Activated CD8-positive, alpha-beta T cell treated with anti-CD3 and anti-CD28 coated beads for 36 hours (primary cell): ENCODE data around the gene PPIE. TPM values are rescaled to one million over a fixed set of nuclear protein-coding genes. Genes with fewer than 3 reads are reported as not detected.
"Not testable (repeated sequence)": the region's sequence is repeated elsewhere in the genome, so short reads cannot be mapped to it uniquely, and the experiment has no call there.

ENCODE experiments used
- ATAC-seq: fragments of 200-7000 bp; cut with Tn5 transposase; one replicate; pipeline ENCODE4 v1.10.0; 2021; ENCODE audit warnings: mild to moderate bottlenecking, moderate library complexity
- CTCF ChIA-PET: fragments of 350-600 bp; sonication (Branson Sonifier 250); formaldehyde crosslinking; loops from one replicate; lab custom pipeline; 2021; ENCODE audit warnings: antibody characterized with exemption; lab: Charles Lee
- POLR2A ChIA-PET: fragments of 350-600 bp; sonication (Branson Sonifier 250); formaldehyde crosslinking; loops from one replicate; lab custom pipeline; 2021; ENCODE audit warnings: antibody characterized with exemption; lab: Charles Lee
- DNase-seq: peaks from one replicate; pipeline ENCODE4 v3.0.0-alpha.2; 2020
- H3K27ac Mint-ChIP-seq: one replicate; pipeline ENCODE4 v1.8.0; 2021; ENCODE audit warnings: mild to moderate bottlenecking, mixed read lengths
- H3K27me3 Mint-ChIP-seq: one replicate; pipeline ENCODE4 v1.8.0; 2021; ENCODE audit warnings: mixed read lengths
- H3K36me3 Mint-ChIP-seq: one replicate; pipeline ENCODE4 v1.8.0; 2021; ENCODE audit warnings: low read depth, mixed read lengths
- H3K4me1 Mint-ChIP-seq: one replicate; pipeline ENCODE4 v1.8.0; 2021; ENCODE audit warnings: low read depth, mixed read lengths
- H3K4me3 Mint-ChIP-seq: one replicate; pipeline ENCODE4 v1.8.0; 2021; ENCODE audit warnings: mild to moderate bottlenecking, moderate library complexity, mixed read lengths
- H3K9me3 Mint-ChIP-seq: one replicate; pipeline ENCODE4 v1.8.0; 2021; ENCODE audit warnings: mixed read lengths
- intact Hi-C: fragments of 100-400 bp; cut with micrococcal nuclease; formaldehyde crosslinking; loops from one replicate; pipeline ENCODE4 v1.10.0; 2022
- total RNA-seq, 2 experiments: library from RNA; stranded (reverse); gene quantifications; one replicate each; pipeline ENCODE4 v1.2.3, GENCODE V29; 2021
- TF ChIP-seq, protein P1 (sequence below): fragments of 200-600 bp; IDR thresholded peaks from one replicate; pipeline ENCODE4 v1.8.0; 2022; ENCODE audit warnings: antibody characterized with exemption, mild to moderate bottlenecking

PPIE gene
- total RNA-seq, 2 experiments from 2014 or later: 71.7 to 74.7 TPM

DNA sequence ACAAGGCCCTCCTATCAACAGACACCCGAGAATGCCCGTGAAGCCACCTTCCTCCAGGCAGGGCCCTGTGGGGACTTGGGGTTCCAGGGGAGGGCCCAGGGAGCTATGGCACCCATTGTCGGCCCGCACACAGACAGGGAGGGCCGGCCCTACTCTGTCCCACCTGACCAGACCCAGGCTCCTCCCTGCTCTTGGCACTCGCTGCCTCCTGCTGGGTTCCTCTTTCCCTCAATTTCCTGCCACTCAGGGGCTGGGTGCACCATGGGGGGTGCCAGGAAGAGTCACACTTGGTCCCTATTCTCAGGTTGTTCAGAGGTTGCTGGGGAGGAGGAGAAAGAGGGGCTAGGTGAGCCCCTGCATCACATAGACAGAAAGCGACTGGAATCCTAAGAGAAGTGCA, 40.5 kb downstream of the PPIE start:
- ChIA-PET CTCF (no interaction called here), POLR2A (no interaction called here)
- H3K36me3 Mint-ChIP-seq: no peaks in the 10 kb centered on the region
- no peaks in the 10 kb centered on the region for H3K9me3 Mint-ChIP-seq
- H3K4me1 Mint-ChIP-seq: no peaks in the 10 kb centered on the region
- TF ChIP-seq, protein P1, sequence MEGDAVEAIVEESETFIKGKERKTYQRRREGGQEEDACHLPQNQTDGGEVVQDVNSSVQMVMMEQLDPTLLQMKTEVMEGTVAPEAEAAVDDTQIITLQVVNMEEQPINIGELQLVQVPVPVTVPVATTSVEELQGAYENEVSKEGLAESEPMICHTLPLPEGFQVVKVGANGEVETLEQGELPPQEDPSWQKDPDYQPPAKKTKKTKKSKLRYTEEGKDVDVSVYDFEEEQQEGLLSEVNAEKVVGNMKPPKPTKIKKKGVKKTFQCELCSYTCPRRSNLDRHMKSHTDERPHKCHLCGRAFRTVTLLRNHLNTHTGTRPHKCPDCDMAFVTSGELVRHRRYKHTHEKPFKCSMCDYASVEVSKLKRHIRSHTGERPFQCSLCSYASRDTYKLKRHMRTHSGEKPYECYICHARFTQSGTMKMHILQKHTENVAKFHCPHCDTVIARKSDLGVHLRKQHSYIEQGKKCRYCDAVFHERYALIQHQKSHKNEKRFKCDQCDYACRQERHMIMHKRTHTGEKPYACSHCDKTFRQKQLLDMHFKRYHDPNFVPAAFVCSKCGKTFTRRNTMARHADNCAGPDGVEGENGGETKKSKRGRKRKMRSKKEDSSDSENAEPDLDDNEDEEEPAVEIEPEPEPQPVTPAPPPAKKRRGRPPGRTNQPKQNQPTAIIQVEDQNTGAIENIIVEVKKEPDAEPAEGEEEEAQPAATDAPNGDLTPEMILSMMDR: no peak
- DNase-seq (no peak), ATAC-seq (no peak)
- no peak overlapping the region for H3K27ac Mint-ChIP-seq
- no peak overlapping the region for H3K4me3 Mint-ChIP-seq
- intact Hi-C loops: no loop called here
- H3K27me3 Mint-ChIP-seq: peaks cover 2% of the 10 kb centered on the region

DNA sequence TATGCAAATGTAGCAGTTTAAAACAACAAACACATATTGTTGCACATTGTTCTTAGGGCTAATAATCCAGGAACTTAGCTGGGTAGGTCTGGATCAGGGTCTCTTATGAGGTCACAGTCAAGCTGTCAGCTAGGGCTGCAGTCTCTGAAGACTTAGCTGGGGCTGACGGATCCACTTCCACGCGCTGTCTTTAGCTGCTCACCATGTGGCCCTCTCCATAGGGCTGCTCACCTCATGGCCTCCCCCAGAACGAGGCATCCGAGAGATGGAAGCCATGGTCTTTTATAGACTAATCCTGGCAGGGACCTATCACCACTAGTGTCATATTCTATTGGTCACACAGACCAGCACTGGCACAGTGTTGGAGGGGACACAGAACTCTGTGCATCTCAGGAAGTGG, 41.1 kb downstream of the PPIE start:
- ATAC-seq: no peak
- Mint-ChIP-seq H3K4me1 (no peaks in the 10 kb centered on the region), H3K36me3 (no peaks in the 10 kb centered on the region), H3K4me3 (no peak overlapping the region), H3K27me3 (peaks cover 2% of the 10 kb centered on the region), H3K9me3 (no peaks in the 10 kb centered on the region), H3K27ac (no peak overlapping the region)
- TF ChIP-seq, protein P1: no peak
- intact Hi-C loops: no loop called here
- ChIA-PET CTCF (no interaction called here), POLR2A (interaction anchor here (0.6 kb wide), 1 partner anchor 676 kb away, joined by 3 read pairs; no protein-coding TSS in a partner anchor)
- DNase-seq: no peak

DNA sequence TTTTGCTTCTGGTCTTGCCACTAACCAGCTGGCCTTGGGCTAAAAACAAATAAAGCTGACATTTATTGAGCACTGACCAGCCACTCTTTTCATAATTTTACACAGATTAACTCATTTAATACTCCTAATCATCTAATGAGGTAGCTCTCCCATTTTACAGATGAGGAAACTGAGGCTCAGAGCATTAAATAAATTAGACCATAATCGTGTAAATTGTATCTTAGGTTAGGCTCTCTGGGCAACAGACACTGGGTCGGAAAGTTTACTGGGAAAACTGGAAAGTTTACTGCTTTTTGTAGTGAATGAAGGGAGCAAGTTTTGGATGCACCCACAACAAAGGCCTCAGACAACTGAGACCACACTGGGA, 42.6 kb downstream of the PPIE start:
- ChIA-PET CTCF (no interaction called here), POLR2A (no interaction called here)
- intact Hi-C loops: no loop called here
- TF ChIP-seq, protein P1: no peak
- Mint-ChIP-seq H3K9me3 (no peaks in the 10 kb centered on the region), H3K27ac (no peak overlapping the region), H3K27me3 (peaks cover 4% of the 10 kb centered on the region), H3K36me3 (no peaks in the 10 kb centered on the region), H3K4me1 (no peaks in the 10 kb centered on the region), H3K4me3 (no peak overlapping the region)
- no peak for ATAC-seq
- DNase-seq: no peak

DNA sequence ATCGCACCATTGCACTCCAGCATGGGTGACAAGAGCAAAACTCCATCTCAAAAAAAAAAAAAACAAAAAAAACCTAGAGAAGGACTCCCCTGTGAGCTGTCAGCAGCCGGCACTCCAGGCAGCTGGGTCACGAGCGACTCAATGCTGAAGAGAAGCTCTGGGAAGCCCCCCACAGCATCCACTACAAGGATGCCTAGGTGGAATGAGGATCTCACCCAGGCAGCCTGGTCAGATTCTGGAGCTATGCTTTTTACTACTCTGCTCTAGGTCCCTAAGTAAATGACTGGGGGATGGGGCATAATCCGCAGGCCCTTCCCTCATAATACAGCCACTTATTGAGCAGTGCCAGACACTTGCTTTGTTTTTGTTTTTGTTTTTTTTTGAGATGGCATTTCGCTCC, 43.4 kb downstream of the PPIE start:
- H3K4me3 Mint-ChIP-seq: no peak overlapping the region
- CTCF ChIA-PET: no interaction called here
- H3K36me3 Mint-ChIP-seq: no peaks in the 10 kb centered on the region
- TF ChIP-seq, protein P1: no peak
- DNase-seq (no peak), ATAC-seq (no peak)
- H3K27ac Mint-ChIP-seq: no peak overlapping the region
- H3K9me3 Mint-ChIP-seq: no peaks in the 10 kb centered on the region
- peaks cover 8% of the 10 kb centered on the region for H3K27me3 Mint-ChIP-seq
- POLR2A ChIA-PET: no interaction called here
- no peaks in the 10 kb centered on the region for H3K4me1 Mint-ChIP-seq
- intact Hi-C loops: no loop called here

DNA sequence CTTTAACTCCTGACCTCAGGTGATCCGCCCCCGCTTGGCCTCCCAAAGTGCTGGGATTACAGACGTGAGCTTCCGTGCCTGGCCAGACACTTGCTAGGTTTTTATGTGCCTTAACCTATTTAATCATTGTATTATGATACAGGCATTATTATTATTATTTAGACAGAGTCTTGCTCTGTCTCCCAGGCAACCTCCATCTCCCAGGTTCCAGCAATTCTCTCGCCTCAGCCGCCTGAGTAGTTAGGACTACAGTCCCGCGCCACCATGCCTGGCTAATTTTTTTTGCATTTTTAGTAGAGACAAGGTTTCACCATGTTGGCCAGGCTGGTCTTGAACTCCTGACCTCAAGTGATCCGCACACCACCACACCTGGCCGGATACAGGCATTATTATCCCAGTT, 44.0 kb downstream of the PPIE start:
- DNase-seq, CTCF ChIA-PET, H3K4me1 Mint-ChIP-seq, intact Hi-C loops, H3K4me3 Mint-ChIP-seq, H3K9me3 Mint-ChIP-seq, POLR2A ChIA-PET, H3K36me3 Mint-ChIP-seq, H3K27ac Mint-ChIP-seq, ATAC-seq: not testable (repeated sequence)
- H3K27me3 Mint-ChIP-seq: peaks cover 14% of the 10 kb centered on the region

DNA sequence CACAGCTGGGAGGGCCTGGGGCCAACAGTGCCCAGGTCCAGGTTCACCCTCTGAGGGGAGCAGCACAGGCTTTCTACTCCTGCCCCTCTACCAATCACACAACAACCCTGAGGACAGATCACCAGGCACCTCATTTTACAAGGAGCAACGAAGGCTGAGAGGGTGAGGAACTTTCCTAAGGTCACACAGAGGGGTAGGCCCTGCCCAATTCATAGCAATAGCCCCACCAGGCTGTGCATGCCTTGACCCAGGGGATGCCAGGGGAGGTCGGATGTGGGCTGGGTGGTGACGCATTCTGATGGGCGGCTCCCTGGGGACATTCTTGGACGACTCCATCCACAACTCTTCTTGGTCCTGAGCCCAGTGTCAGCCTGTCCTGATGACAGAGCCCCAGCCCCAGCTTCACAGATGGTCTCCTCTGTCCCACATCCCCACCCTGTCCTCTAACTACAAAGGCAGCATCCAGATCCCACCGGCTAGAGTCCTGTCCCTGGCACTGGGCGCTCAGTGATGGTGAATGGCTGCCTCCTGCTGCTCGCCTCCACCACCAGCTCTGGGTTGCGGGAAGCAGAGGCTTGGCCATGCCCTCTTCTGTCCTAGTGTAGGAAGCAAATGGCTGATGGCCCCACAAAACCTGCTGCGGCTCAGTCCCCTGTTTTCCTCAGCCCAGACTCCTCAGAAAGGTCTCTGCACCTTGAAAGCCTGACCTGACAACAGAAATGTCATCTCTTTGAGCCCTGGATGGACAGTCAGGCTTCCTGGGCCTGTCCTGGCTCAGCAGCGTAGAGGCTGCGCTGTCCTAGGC, 47.8 kb downstream of the PPIE start:
- ATAC-seq, DNase-seq, H3K9me3 Mint-ChIP-seq, H3K27ac Mint-ChIP-seq, intact Hi-C loops, H3K4me1 Mint-ChIP-seq, H3K36me3 Mint-ChIP-seq: not testable (repeated sequence)
- Mint-ChIP-seq H3K27me3 (peaks cover 29% of the 10 kb centered on the region), H3K4me3 (peak overlapping the region; percentile 22)
- ChIA-PET CTCF (interaction anchor here (1.9 kb wide), 1 partner anchor 12 kb away, joined by 6 read pairs; no protein-coding TSS in a partner anchor), POLR2A (interaction anchor here (0.6 kb wide), 2 partner anchors 17 to 47 kb away, joined by 3 read pairs; no protein-coding TSS in a partner anchor)

DNA sequence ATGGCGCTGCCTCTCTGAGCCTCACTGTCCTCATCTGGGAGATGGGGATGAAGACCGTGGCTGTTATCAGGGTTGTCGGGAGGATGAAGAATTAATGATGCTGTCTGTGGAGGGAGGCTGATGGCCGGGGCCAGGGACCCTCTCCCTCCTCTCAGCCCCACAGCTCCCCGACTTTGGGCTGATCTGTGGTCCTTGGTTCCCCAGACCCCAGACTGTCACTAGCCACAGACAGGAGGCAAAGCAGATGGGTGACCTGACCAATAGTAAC, 48.4 kb downstream of the PPIE start:
- H3K4me1 Mint-ChIP-seq, H3K9me3 Mint-ChIP-seq, ATAC-seq, H3K36me3 Mint-ChIP-seq, H3K27ac Mint-ChIP-seq, DNase-seq, intact Hi-C loops: not testable (repeated sequence)
- H3K27me3 Mint-ChIP-seq: peaks cover 31% of the 10 kb centered on the region
- CTCF ChIA-PET: interaction anchor here (1.9 kb wide), 1 partner anchor 11 kb away, joined by 6 read pairs; no protein-coding TSS in a partner anchor
- peak overlapping the region; percentile 22 for H3K4me3 Mint-ChIP-seq
- POLR2A ChIA-PET: interaction anchor here (0.6 kb wide), 1 partner anchor 48 kb away, joined by 3 read pairs; no protein-coding TSS in a partner anchor
